Endothelial cell of umbilical vein (primary cell): ENCODE results near the gene ACSL4.

Experiments used
- CTCF ChIP-seq, 2 donors: IDR thresholded peaks; 1 replicate in 1 of 2; 2 replicates in 1 of 2; pipeline ENCODE4 v1.5.1; 2011; ENCODE audit warnings: low read length in 2 of 2, mild to moderate bottlenecking in 2 of 2, moderate library complexity in 2 of 2, control low read depth in 1 of 2, inconsistent platforms in 1 of 2, low read depth in 1 of 2; ENCODE audit not compliant: insufficient read depth in 1 of 2; ENCODE audit errors: extremely low read depth in 1 of 2
- FOS ChIP-seq: IDR thresholded peaks from 2 replicates; pipeline ENCODE4 v1.6.1; 2011; ENCODE audit warnings: mild to moderate bottlenecking, low read length, moderate library complexity, borderline replicate concordance; ENCODE audit not compliant: insufficient read depth
- POLR2A ChIP-seq: IDR thresholded peaks from 2 replicates; pipeline ENCODE4 v1.6.1; 2012; ENCODE audit warnings: low read depth, mild to moderate bottlenecking, control low read depth, low read length

- TF ChIP-seq POLR2A (no peak), CTCF (IDR thresholded peaks at IDR 0.05; ENCODE audit: extremely low read depth in 1 of 2, insufficient read depth in 1 of 2, low read depth in 1 of 2, low read length in 2 of 2) (no peak), FOS (no peak)
These were observed 18.6 kb upstream of the ACSL4 start for GRCh38 chrX:109751698-109752097.
